ENCODE results near the gene DNASE1.

Gene DNASE1

DNA sequence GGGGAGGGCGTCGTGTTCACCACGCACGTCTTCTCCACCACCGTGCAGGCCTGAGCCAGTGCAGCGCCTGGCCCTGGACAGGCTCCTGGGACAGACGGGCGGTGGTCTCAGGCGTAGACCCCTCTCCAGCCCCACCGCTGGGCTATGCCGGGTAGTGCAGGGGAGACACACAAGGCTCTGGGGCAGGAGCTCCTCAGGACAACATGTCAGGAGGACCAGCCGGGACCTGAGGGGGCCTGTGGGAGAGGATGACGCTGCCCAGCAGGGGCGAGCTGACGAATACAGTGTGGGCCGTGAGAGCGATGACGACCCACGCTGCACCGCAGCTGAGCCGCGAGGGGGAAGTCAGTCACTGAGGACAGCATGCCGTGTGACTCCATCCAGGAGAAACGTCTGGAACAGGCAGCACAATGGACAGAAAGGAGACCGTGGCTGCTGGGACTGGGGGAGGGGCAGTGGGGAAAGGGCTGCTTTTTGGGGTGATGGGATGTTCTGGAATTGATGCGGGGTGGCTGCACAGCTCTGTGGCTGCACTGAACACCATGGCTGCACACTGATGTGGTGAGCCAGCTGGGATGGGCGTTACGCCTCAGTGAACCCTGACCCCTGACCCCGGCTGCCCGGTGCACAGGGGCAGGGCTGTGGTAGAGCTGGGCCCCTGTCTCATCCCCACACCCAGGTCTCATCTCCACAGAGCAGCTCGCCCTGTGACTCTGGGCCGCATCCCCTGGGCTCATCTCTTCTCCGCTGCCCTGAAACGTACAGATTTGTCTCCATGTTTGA lies 20.2 kb downstream of the DNASE1 start:
- no peak for TF ChIP-seq TCF12 (IDR thresholded peaks at IDR 0.05; ENCODE audit: low read depth)
- no peak for TF ChIP-seq TAF1 (IDR thresholded peaks at IDR 0.05; ENCODE audit: low read depth)

- no peak for TF ChIP-seq TEAD4 (IDR thresholded peaks at IDR 0.05)
- no peak for TF ChIP-seq CEBPB (IDR thresholded peaks at IDR 0.05)
- TF ChIP-seq ZBTB7A (IDR thresholded peaks at IDR 0.05; ENCODE audit: low read depth) = no peak
- no peak for TF ChIP-seq RAD21 (IDR thresholded peaks at IDR 0.05; ENCODE audit: low read depth)
- no peak for TF ChIP-seq EGR1 (IDR thresholded peaks at IDR 0.05)
- TF ChIP-seq, protein P1, sequence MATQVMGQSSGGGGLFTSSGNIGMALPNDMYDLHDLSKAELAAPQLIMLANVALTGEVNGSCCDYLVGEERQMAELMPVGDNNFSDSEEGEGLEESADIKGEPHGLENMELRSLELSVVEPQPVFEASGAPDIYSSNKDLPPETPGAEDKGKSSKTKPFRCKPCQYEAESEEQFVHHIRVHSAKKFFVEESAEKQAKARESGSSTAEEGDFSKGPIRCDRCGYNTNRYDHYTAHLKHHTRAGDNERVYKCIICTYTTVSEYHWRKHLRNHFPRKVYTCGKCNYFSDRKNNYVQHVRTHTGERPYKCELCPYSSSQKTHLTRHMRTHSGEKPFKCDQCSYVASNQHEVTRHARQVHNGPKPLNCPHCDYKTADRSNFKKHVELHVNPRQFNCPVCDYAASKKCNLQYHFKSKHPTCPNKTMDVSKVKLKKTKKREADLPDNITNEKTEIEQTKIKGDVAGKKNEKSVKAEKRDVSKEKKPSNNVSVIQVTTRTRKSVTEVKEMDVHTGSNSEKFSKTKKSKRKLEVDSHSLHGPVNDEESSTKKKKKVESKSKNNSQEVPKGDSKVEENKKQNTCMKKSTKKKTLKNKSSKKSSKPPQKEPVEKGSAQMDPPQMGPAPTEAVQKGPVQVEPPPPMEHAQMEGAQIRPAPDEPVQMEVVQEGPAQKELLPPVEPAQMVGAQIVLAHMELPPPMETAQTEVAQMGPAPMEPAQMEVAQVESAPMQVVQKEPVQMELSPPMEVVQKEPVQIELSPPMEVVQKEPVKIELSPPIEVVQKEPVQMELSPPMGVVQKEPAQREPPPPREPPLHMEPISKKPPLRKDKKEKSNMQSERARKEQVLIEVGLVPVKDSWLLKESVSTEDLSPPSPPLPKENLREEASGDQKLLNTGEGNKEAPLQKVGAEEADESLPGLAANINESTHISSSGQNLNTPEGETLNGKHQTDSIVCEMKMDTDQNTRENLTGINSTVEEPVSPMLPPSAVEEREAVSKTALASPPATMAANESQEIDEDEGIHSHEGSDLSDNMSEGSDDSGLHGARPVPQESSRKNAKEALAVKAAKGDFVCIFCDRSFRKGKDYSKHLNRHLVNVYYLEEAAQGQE (IDR thresholded peaks at IDR 0.05; ENCODE audit: low read depth) = no peak
- TF ChIP-seq EP300 (IDR thresholded peaks at IDR 0.05; ENCODE audit: borderline replicate concordance) = no peak
- no peak for TF ChIP-seq YY1 (IDR thresholded peaks at IDR 0.05; ENCODE audit: low read depth)
- TF ChIP-seq CREB1 (IDR thresholded peaks at IDR 0.05; ENCODE audit: low read depth) = no peak
- TF ChIP-seq, protein P2, sequence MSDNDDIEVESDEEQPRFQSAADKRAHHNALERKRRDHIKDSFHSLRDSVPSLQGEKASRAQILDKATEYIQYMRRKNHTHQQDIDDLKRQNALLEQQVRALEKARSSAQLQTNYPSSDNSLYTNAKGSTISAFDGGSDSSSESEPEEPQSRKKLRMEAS (IDR thresholded peaks at IDR 0.05) = no peak
- TF ChIP-seq USF1 (IDR thresholded peaks at IDR 0.05) = no peak
- no peak for TF ChIP-seq TAF1 (IDR thresholded peaks at IDR 0.05; ENCODE audit: low read depth)
These were observed 21.2 kb downstream of the DNASE1 start for GRCh38 chr16:3675601-3676130.

GRCh38 chr16:3677994-3678393 lies 23.5 kb downstream of the DNASE1 start:
- TF ChIP-seq ZBTB7A (IDR thresholded peaks at IDR 0.05; ENCODE audit: low read depth) (no peak), EGR1 (IDR thresholded peaks at IDR 0.05) (no peak), TEAD4 (IDR thresholded peaks at IDR 0.05) (no peak), CREB1 (IDR thresholded peaks at IDR 0.05; ENCODE audit: low read depth) (no peak), CEBPB (IDR thresholded peaks at IDR 0.05) (no peak), EP300 (IDR thresholded peaks at IDR 0.05; ENCODE audit: borderline replicate concordance) (no peak), NFIC (IDR thresholded peaks at IDR 0.05) (no peak), USF1 (IDR thresholded peaks at IDR 0.05) (no peak), FOXM1 (IDR thresholded peaks at IDR 0.05; ENCODE audit: borderline replicate concordance, low read depth) (no peak), YY1 (IDR thresholded peaks at IDR 0.05; ENCODE audit: low read depth) (no peak), TAF1 (IDR thresholded peaks at IDR 0.05; ENCODE audit: low read depth) (no peak), TCF12 (IDR thresholded peaks at IDR 0.05; ENCODE audit: low read depth) (no peak)
- TF ChIP-seq, protein P1 (IDR thresholded peaks at IDR 0.05; ENCODE audit: low read depth) = no peak
- TF ChIP-seq, protein P2 (IDR thresholded peaks at IDR 0.05) = no peak

- no peak for TF ChIP-seq TEAD4 (IDR thresholded peaks at IDR 0.05)
- TF ChIP-seq CEBPB (IDR thresholded peaks at IDR 0.05) = no peak
- TF ChIP-seq NFIC (IDR thresholded peaks at IDR 0.05) = no peak
- TF ChIP-seq, protein P1 (IDR thresholded peaks at IDR 0.05; ENCODE audit: low read depth) = no peak
- TF ChIP-seq RAD21 (IDR thresholded peaks at IDR 0.05; ENCODE audit: low read depth) = no peak
- TF ChIP-seq YY1 (IDR thresholded peaks at IDR 0.05; ENCODE audit: low read depth) = no peak
- no peak for TF ChIP-seq USF1 (IDR thresholded peaks at IDR 0.05)
- TF ChIP-seq CREB1 (IDR thresholded peaks at IDR 0.05; ENCODE audit: low read depth) = no peak
- no peak for TF ChIP-seq EGR1 (IDR thresholded peaks at IDR 0.05)
- TF ChIP-seq TCF12 (IDR thresholded peaks at IDR 0.05; ENCODE audit: low read depth) = no peak
- TF ChIP-seq FOXM1 (IDR thresholded peaks at IDR 0.05; ENCODE audit: borderline replicate concordance, low read depth) = no peak
- no peak for TF ChIP-seq ZBTB7A (IDR thresholded peaks at IDR 0.05; ENCODE audit: low read depth)
- TF ChIP-seq, protein P2 (IDR thresholded peaks at IDR 0.05) = no peak
- TF ChIP-seq TAF1 (IDR thresholded peaks at IDR 0.05; ENCODE audit: low read depth) = no peak
- TF ChIP-seq EP300 (IDR thresholded peaks at IDR 0.05; ENCODE audit: borderline replicate concordance) = no peak
These were observed 26.7 kb downstream of the DNASE1 start for GRCh38 chr16:3681206-3681605.
